Esophagus muscularis mucosa (tissue), 4 donors: ENCODE data around the gene UCN2. TPM values are rescaled to one million over a fixed set of nuclear protein-coding genes. Genes with fewer than 3 reads are reported as not detected.

Experiments
- DNase-seq: peaks from one replicate; pipeline ENCODE4 v3.0.0-alpha.2; 2017; ENCODE audit errors: extremely low spot score
- H3K27ac ChIP-seq, 4 donors: fragments of 200-600 bp; sonication (generic); replicated peaks in 1 of 4; 1 replicate in 3 of 4; 2 replicates in 1 of 4; pipeline ENCODE4 v1.5.1; 2016 to 2019; ENCODE audit warnings: mild to moderate bottlenecking in 1 of 4
- H3K27me3 ChIP-seq, 4 donors: fragments of 200-600 bp; sonication (generic); one replicate each; pipeline versions ENCODE4 v1.5.1 to v1.6.0; 2016 to 2019
- H3K36me3 ChIP-seq, 4 donors: fragments of 200-600 bp; sonication (generic); one replicate each; pipeline ENCODE4 v1.5.1; 2016 to 2019
- H3K4me1 ChIP-seq, 4 donors: fragments of 200-600 bp; sonication (generic); one replicate each; pipeline ENCODE4 v1.5.1; 2016 to 2019
- H3K4me3 ChIP-seq, 4 donors: fragments of 200-600 bp; sonication (generic); 1 replicate in 2 of 4; 2 replicates in 2 of 4; pipeline ENCODE4 v1.5.1; 2016 to 2019; ENCODE audit warnings: mild to moderate bottlenecking in 4 of 4, moderate library complexity in 1 of 4
- H3K9me3 ChIP-seq, 4 donors: fragments of 200-600 bp; sonication (generic); 1 replicate in 3 of 4; 2 replicates in 1 of 4; pipeline ENCODE4 v1.5.1; 2016 to 2019
- EP300 ChIP-seq: sonication (generic); formaldehyde crosslinking; IDR thresholded peaks from one replicate; pipeline ENCODE4 v1.6.1; 2017; ENCODE audit warnings: antibody characterized with exemption
- POLR2A ChIP-seq: fragments of 450-650 bp; IDR thresholded peaks from one replicate; pipeline ENCODE4 v1.6.1; 2017; ENCODE audit warnings: antibody characterized with exemption, moderate library complexity, mild to moderate bottlenecking, low read depth
- POLR2AphosphoS5 ChIP-seq, 2 donors: sonication (generic); formaldehyde crosslinking; IDR thresholded peaks; one replicate each; pipeline ENCODE4 v1.6.1; 2017; ENCODE audit warnings: antibody characterized with exemption in 2 of 2
- WGBS: methylation state at CpG from one replicate; pipeline ENCODE4 v1.1.5; 2018; 5-methylcytosine and 5-hydroxymethylcytosine counted together
- intact Hi-C: fragments of 100-400 bp; cut with DNase I; formaldehyde crosslinking; loops from one replicate; pipeline ENCODE4 v1.15.1; 2023
- total RNA-seq, 4 donors: library from RNA; depleted of rRNA; stranded (reverse); fragments of >200 nt; gene quantifications; one replicate each; pipeline versions ENCODE4 v1.1.0 to v1.2.1, GENCODE V29; 2016
- TF ChIP-seq, protein P1 (sequence below), 3 experiments: fragments of 200-600 bp in 2 of 3; fragments of 450-650 bp in 1 of 3; sonication (generic) in 2 of 3; IDR thresholded peaks; one replicate each; pipeline ENCODE4 v1.5.1; 2017 to 2019; ENCODE audit warnings: antibody characterized with exemption in 3 of 3, mild to moderate bottlenecking in 2 of 3, moderate library complexity in 1 of 3

UCN2 gene, protein sequence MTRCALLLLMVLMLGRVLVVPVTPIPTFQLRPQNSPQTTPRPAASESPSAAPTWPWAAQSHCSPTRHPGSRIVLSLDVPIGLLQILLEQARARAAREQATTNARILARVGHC
- total RNA-seq, result not detected

DNA sequence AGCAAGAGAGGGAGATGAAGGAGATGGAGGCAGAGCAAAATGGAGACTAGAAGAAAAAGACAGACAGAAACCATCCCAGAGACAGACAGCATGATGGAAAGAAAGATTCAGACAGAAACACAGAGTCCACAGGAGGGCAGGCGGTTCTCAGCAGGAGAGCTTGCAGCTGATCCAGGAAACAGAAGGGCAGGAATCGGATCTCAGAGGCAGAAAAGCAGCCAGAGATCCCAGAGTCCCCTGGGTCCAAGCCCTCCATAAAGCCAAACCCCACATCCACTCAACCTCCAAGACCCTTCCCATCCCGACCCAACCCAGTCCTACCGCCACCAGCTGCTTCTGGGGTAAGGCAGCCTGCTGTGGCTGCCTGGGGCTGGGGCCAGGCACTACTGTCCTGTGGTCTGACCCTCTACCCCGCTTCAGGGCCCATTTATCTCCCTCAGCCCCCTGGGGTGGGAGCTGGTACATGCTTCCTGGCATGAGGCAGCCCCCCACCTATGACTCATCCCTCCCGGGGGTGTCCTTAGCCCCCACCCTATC is at the start of gene UCN2:
UCN2 (minus strand) TSS at position 400 of the 537 bp plus-strand sequence. CDS start 657 bp downstream, outside the sequence.
- 77% methylated on average over 4 of the region's 6 CpGs for WGBS
- H3K36me3 ChIP-seq, result no peaks in the 10 kb centered on the region
- peak within 1 kb of the TSS in 2 of 4 donors; percentile 46 to 52 for H3K27ac ChIP-seq

DNA sequence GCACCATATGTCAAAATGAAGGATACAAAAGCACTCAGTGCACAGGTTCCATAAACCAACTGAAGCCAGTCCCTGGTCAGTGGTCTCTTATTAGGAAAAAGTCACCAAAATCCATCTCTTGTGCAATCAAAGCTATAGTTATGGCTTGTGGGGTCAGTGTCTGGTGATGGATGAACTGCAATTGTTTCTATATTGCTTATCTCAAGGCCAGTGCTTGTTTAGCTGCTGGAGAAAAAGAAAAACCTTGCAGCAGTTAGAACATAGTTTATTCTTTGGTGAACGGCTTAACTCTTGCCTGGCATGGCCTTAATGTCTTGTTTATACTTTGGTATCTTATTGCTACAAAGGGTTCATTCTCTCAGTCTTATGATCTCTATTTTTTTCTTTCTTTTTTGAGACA is 48.7 kb upstream of the UCN2 start:
- Histone ChIP-seq H3K27me3 (no peaks in the 10 kb centered on the region), H3K36me3 (peaks cover 0 to 7% (median 2%) of the 10 kb centered on the region in 4 donors), H3K4me3 (no peak overlapping the region), H3K4me1 (peaks cover 14 to 25% (median 24%) of the 10 kb centered on the region in 4 donors), H3K27ac (no peak overlapping the region), H3K9me3 (peaks cover 0 to 6% (median 4%) of the 10 kb centered on the region in 4 donors)
- no peak for DNase-seq
- intact Hi-C loops, result no loop called here
- 49% methylated on average over 1 of the region's 1 CpG for WGBS
- no peak for TF ChIP-seq POLR2AphosphoS5 (IDR thresholded peaks at IDR 0.05)
- TF ChIP-seq EP300, result no peak
- TF ChIP-seq, protein P1, sequence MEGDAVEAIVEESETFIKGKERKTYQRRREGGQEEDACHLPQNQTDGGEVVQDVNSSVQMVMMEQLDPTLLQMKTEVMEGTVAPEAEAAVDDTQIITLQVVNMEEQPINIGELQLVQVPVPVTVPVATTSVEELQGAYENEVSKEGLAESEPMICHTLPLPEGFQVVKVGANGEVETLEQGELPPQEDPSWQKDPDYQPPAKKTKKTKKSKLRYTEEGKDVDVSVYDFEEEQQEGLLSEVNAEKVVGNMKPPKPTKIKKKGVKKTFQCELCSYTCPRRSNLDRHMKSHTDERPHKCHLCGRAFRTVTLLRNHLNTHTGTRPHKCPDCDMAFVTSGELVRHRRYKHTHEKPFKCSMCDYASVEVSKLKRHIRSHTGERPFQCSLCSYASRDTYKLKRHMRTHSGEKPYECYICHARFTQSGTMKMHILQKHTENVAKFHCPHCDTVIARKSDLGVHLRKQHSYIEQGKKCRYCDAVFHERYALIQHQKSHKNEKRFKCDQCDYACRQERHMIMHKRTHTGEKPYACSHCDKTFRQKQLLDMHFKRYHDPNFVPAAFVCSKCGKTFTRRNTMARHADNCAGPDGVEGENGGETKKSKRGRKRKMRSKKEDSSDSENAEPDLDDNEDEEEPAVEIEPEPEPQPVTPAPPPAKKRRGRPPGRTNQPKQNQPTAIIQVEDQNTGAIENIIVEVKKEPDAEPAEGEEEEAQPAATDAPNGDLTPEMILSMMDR (IDR thresholded peaks at IDR 0.05), result no peak
- TF ChIP-seq POLR2A, result no peak

More for the DNA sequence above, at the start of gene UCN2:
- DNase-seq, result no peak
- no peak for TF ChIP-seq POLR2A
- TF ChIP-seq, protein P1 (IDR thresholded peaks at IDR 0.05), result no peak
- TF ChIP-seq POLR2AphosphoS5 (IDR thresholded peaks at IDR 0.05), result no peak
- TF ChIP-seq EP300, result no peak
- no peaks in the 10 kb centered on the region for H3K9me3 ChIP-seq
- intact Hi-C loops, result no loop called here
- H3K27me3 ChIP-seq, result no peaks in the 10 kb centered on the region
- peaks cover 23 to 44% (median 35%) of the 10 kb centered on the region in 4 donors for H3K4me1 ChIP-seq
- no peak within 1 kb of the TSS for H3K4me3 ChIP-seq

DNA sequence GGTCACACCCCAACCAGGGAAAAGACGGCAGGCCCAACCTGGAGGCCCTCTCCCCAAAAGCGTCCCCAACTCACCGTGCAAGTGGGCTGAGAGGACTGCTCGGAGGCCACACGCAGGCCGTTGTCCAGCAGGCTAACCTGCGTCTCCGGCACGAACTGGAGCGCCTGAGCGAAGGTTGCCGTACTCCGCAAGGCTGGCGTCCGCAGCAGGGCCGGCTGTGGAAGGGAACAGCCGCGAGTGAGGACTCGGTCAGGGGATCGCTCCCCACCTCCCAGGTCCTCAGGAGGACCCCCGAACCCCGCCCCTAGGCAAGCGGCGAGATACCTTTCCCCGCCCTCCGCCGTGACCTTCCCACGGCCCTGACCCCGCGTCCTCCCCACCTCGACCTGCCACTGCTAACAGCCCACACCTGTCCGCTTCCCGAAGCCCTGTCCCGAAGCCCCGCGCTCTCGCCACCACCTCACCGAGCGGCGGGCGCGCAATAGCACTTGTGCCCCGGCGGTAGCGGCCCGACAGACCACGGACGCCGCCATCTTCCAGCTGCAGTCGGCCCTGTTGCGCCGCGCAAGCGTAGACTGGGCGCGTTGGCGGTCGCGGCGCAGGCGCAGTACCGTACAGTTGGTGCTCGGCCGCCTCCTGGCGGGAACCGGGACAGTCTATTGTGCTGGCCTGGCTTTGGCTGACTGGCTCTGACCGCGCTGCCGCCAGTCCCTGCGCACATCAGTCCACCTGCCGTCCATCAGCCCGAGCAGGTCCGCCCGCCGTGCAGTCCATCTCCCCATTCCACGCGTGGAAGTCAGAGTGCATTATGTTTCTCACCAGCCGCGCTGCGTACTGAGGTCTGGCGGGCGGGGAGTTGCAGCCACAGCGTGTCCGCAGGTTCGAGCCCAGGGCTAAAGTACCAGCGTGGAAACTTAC is 45.8 kb upstream of the UCN2 start, which contains the start of gene UQCRC1:
UQCRC1 (minus strand) TSS at position 559 of the 918 bp plus-strand sequence; CDS start at position 533, 26 bp downstream.
- Histone ChIP-seq H3K4me3 (peak within 1 kb of the TSS; percentile 88 to 99 (median 92)), H3K9me3 (no peaks in the 10 kb centered on the region), H3K27me3 (no peaks in the 10 kb centered on the region), H3K4me1 (peaks cover 18 to 45% (median 26%) of the 10 kb centered on the region in 4 donors), H3K36me3 (peaks cover 7 to 28% (median 23%) of the 10 kb centered on the region in 4 donors), H3K27ac (peak within 1 kb of the TSS; percentile 88 to 93 (median 92))
- 4% methylated on average over 30 of the region's 86 CpGs for WGBS
- intact Hi-C loops, result no loop called here
- DNase-seq, result peak; percentile 93
- TF ChIP-seq EP300 (no peak), POLR2A (peak; percentile 77), POLR2AphosphoS5 (IDR thresholded peaks at IDR 0.05) (peak; percentile 96 to 98)
- TF ChIP-seq, protein P1 (IDR thresholded peaks at IDR 0.05), result peak; percentile 71 to 92 (median 86)

DNA sequence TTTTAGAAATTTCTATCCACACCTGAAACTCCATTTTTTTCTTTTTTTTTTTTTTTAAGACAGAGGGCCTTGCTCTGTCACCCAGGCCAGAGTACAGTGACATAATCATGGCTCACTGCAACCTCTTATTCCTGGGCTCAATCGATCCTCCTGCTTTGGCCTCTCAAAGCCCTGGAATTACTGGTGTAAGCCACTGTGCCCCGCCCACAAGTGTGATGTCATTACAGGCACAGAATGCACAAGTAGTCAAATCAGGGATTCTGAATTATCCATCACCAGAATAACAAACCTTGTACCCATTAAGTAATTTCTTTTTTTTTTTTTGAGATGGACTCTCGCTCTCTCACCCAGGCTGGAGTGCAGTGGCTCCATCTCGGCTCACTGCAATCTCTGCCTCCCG is 43.9 kb upstream of the UCN2 start:
- TF ChIP-seq, protein P1 (IDR thresholded peaks at IDR 0.05), result no peak
- TF ChIP-seq POLR2AphosphoS5 (IDR thresholded peaks at IDR 0.05) (no peak), EP300 (no peak), POLR2A (no peak)
- no peak overlapping the region for H3K4me3 ChIP-seq
- 95% methylated on average over 5 of the region's 5 CpGs for WGBS
- H3K9me3 ChIP-seq, result no peaks in the 10 kb centered on the region
- DNase-seq, result no peak
- intact Hi-C loops, result no loop called here
- H3K4me1 ChIP-seq, result peaks cover 18 to 45% (median 26%) of the 10 kb centered on the region in 4 donors
- H3K27ac ChIP-seq, result no peak overlapping the region
- H3K27me3 ChIP-seq, result no peaks in the 10 kb centered on the region
- peaks cover 25 to 46% (median 41%) of the 10 kb centered on the region in 4 donors for H3K36me3 ChIP-seq
